HG03108 (cell line): Measurements from ENCODE around the gene PCP4.

ENCODE experiments used
- ATAC-seq: cut with Tn5 transposase; IDR thresholded peaks from one replicate; pipeline ENCODE4 v1.9.1; 2021; ENCODE audit warnings: moderate library complexity; ENCODE audit not compliant: unreplicated experiment

PCP4 gene

GRCh38 chr21:39915881-39916280, 48.6 kb downstream of the PCP4 start:
- no peak for ATAC-seq

- ATAC-seq = no peak
Observed at GRCh38 chr21:39918558-39918957, 51.3 kb downstream of the PCP4 start.

DNA sequence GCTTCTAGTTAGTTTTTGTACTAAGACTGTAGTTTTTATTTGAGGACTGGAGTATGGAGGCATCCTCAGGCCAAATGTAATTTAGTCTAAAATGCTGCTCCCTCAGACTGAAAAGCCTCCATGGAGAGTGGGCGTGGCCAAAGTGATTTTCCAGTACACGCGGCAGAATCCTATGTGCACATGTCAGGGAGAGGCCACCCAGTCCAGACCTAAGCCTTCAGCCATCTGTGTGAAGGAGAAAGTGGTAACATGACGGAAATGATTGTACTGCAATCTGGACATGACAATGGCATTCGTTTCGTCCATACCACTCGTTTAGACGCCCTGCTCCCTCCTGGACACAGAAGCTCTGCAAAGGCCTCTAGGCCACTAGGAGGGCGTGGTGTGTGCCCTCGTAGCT, 56.2 kb downstream of the PCP4 start:
- no peak for ATAC-seq

DNA sequence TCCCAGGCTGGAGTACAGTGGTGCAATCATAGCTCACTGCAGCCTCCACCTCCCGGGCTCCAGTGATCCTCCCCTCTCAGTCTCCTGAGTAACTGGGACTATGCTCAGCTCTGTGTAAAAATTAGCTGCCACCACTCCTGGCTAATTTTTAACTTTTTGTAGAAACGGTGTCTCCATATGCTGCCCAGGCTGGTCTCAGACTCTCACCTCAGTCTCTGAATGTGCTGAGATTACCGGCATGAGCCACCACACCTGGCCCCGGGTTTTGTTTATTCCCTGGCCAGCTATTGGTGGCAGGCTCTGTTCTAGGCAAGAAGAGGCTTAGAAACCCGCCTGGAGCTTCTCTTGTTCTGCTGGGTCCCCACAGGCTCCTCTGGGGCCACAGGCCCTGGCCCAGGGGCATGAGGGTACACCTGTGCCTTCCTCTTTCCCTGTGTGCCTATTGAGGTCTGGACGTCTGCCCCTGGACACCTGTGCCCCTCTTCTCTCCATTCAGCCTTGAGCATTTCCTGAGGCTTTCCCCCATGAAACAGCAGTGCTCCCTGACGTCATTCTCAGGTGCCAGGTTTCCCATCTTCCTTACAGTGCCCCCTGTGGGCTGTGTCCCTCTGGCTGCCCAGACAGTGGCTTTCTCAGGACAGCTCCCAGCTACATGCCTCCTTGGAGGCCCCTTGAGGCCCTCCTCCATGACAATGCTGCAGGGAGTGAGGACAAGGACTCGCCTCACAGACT, 57.5 kb downstream of the PCP4 start:
- no peak for ATAC-seq

- no peak for ATAC-seq
Observed at GRCh38 chr21:39927304-39927886, 60.2 kb downstream of the PCP4 start.

DNA sequence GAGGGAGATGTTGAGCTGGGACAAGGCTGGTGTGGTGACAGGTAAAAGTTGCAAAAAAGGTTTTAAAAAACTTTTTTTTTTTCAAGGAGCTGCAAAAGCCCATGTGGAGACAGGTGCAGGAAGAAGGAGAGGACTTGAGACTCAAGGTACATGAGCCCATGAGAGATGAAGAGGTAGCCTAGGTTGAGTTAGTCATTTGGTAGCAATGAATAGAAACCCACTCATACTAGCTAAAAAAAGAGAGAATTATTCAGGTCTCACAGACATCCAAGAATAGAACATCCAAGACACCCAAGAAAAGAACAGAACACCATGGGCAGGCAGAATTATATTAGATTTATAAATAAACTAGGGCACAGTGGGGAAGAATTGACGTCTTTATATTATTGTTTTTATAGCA, 65.1 kb downstream of the PCP4 start:
- ATAC-seq = no peak

DNA sequence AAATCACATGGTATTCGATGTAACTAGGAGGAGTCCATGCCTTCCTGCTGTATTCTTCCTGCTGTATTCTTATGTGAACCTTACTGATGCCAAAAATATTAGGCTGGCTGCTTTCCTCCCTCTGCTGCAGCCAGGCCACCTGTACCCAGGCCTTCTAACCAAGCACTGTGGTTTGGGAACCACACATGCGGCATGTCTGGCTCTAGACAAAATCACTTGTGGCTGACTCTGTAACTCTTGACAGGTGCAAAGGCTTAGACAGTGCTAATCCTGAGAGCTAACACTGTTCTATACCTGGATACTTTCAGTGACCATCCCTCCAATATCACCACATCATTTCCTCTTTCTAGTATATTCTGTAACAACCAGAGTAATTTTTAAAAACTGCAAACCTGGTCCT, 67.7 kb downstream of the PCP4 start:
- no peak for ATAC-seq

DNA sequence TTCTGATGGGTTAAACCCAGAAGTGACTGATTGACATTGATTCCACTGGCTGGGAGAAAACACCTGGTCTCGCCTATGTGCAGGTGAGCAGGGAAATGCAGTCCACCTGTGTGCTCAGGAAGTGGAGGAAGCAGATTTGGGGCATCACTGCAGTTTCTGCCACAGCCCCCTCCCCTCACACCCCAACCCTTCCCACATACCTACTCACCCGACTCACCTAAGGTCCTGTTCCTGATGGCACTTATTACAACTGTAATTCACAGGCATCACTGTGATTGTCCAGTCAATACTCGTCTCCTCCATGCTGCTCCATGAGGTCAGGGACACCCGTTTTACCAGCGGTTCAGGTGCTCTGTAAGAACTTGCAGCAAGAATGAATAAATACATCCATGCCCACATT, 68.5 kb downstream of the PCP4 start:
- ATAC-seq = no peak

- no peak for ATAC-seq
Observed at GRCh38 chr21:39938086-39938625, 70.9 kb downstream of the PCP4 start.

GRCh38 chr21:39946199-39946598, 79.0 kb downstream of the PCP4 start:
- no peak for ATAC-seq

DNA sequence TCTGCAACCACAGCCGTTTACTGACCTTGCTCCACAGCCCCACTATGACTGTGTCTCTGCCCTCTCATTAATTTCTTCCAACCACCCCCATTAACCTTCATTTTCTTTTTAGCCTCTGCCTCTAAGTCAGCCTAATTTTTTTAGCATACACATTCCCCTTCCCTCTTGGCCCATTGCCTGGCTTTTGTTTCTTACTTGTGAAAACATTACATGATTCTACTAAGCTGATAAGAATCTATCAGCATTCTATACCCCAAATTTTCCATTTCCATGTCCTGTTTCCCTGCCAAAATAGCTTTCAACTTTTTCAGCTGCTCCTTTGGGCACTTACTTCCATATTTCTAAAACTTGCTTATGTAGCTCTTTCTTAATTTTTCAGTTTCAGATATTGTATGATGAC, 79.8 kb downstream of the PCP4 start:
- ATAC-seq = no peak

DNA sequence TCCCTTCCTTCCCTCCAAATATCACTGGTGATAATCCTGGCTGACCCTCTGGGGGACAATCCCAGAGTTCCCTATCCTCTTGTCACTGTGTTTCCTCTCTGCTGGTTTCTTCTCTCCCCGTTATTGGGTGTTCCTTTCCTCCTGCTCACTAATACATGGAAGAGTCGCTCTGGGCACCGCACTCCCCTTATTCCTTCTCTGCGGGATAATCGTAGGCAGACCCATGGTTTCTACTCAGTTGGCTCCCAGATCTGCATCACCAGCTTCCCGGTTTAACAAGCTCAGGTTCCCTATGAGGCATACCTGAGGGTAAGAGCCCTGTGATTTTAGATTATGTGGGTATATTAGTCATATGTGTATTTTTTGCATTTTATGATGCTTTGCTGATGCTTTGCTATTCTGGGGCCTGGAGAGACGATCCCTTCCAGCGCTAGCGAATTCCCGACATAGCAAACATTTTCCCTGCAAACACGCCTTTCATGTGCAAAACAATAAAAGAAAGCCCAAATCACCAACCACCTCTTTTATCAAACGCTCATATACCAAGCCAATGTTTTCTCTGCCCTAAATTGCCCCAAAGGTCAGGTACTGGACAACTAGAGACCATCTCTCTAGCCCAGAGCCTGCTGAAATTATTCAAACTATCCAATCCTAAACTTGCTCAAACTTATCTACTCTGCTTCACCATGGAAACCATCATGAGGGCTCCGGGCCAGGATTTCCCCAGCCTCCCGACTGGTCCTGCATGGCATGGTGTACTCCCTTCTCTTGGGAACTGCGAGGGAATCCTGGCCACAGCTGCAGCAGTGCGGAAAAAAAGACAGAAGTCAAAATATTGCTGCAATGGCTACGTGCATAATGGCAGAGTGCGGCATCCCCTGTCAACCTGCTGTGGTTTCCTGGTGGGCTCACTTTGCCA, 84.2 kb downstream of the PCP4 start:
- ATAC-seq = no peak

- no peak for ATAC-seq
Observed at GRCh38 chr21:39952265-39952664, 85.0 kb downstream of the PCP4 start.

GRCh38 chr21:39954570-39954969, 87.3 kb downstream of the PCP4 start:
- no peak for ATAC-seq

DNA sequence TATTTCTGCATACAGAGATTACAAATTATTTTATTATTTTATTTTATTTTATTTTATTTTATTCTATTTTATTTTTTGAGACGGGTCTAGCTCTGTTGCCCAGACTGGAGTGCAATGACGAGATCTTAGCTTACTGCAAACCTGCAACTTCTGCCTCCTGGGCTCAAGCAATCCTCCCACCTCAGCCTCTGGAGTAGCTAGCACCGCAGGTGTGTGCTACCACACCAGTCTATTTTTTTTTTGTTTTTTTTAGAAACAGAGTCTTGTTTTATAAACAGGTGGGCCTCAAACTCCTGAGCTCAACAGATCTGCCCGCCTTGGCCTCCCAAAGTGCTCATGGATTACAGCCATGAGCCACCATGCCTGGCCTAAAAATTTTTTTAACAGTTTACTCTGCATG, 88.1 kb downstream of the PCP4 start:
- ATAC-seq = no peak

GRCh38 chr21:39956586-39956985, 89.3 kb downstream of the PCP4 start:
- ATAC-seq = no peak

DNA sequence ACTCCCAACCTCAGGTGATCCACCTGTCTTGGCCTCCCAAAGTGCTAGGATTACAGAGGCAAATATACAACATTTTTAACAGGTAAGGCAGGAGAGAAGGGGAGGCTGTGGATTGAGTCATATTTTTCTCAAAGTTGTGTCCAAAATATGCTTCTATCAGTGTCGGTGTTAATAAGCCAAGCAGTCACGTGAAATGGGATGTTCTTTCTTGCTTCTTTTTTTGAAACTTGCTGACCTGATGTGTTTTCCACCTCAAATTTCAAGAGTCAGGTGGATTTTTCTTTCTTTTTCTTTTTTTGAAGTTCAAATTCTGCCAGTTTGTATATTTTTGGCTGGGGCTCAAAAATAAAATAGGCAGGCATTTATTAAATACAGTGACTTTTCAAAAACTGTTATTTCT, 91.5 kb downstream of the PCP4 start:
- no peak for ATAC-seq

- ATAC-seq = no peak
Observed at GRCh38 chr21:39961251-39961650, 94.0 kb downstream of the PCP4 start.

DNA sequence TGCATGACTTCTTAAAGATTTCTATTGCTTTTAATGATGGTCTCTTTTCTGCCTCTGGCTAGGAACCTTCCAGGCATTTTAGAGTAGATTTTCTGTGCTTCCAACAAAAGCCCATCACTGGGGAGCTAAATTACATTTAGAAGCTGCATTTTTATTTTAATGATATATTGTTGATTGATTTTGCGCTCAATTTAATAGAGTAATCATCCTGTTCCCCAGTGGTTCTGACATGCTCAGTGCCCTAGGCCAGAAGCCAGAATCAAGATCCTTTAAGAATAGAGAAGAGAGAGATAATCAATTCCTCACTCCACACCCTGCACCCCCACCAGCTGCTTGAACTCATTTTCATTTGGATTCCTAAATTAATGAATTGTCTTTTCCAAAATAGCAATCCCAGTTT, 97.8 kb downstream of the PCP4 start:
- no peak for ATAC-seq

DNA sequence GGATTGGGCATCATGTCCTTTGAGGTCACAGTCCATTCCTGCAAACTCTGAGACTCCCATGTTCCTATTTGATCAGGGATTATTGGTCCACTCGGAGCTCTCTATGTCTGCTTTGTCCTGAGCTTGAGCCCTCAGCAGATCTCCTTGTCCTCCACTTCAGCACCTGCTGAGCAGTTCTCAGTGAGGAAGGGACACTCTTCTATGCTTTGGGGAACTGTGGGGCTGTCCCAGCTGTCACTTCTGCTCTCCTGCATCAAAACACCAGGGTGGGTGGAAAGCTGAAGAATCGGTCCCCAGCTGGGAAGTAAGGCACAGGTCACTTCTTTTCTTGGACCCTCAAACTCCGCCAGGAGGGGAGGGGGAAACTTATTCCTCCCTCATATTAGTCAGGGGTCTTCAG, 99.5 kb downstream of the PCP4 start:
- no peak for ATAC-seq

- no peak for ATAC-seq
Observed at GRCh38 chr21:39968010-39968409, 100.8 kb downstream of the PCP4 start.
